Naive B cell (primary cell): Measurements from ENCODE around the gene CCL28. TPM values are rescaled to one million over a fixed set of nuclear protein-coding genes. Genes with fewer than 3 reads are reported as not detected.
"Not testable (repeated sequence)": the region's sequence is repeated elsewhere in the genome, so short reads cannot be mapped to it uniquely, and the experiment has no call there.

ENCODE experiments used
- ATAC-seq, 2 donors: fragments of 150-1000 bp; cut with Tn5 transposase; 2 replicates each; pipeline ENCODE4 v1.10.0; 2021; ENCODE audit warnings: low read depth in 2 of 2, mild to moderate bottlenecking in 2 of 2, moderate library complexity in 2 of 2
- DNase-seq: peaks from one replicate; pipeline ENCODE4 v3.0.0; 2022
- H3K27ac Mint-ChIP-seq, 6 donors: one replicate each; pipeline ENCODE4 v1.8.0; 2020 to 2022; ENCODE audit warnings: mild to moderate bottlenecking in 6 of 6, mixed read lengths in 6 of 6, moderate library complexity in 5 of 6, inconsistent platforms in 2 of 6
- H3K27me3 Mint-ChIP-seq, 3 donors: one replicate each; pipeline ENCODE4 v1.8.0; 2021 to 2022; ENCODE audit warnings: mixed read lengths in 3 of 3, mild to moderate bottlenecking in 1 of 3
- H3K36me3 Mint-ChIP-seq, 2 donors: one replicate each; pipeline ENCODE4 v1.8.0; 2020 to 2022; ENCODE audit warnings: mixed read lengths in 2 of 2, inconsistent platforms in 1 of 2, mild to moderate bottlenecking in 1 of 2
- H3K4me1 Mint-ChIP-seq, 3 donors: one replicate each; pipeline ENCODE4 v1.8.0; 2020 to 2022; ENCODE audit warnings: mixed read lengths in 3 of 3, inconsistent platforms in 1 of 3, mild to moderate bottlenecking in 1 of 3, moderate library complexity in 1 of 3
- H3K4me3 Mint-ChIP-seq, 8 donors: one replicate each; pipeline ENCODE4 v1.8.0; 2020 to 2022; ENCODE audit warnings: mild to moderate bottlenecking in 8 of 8, mixed read lengths in 8 of 8, moderate library complexity in 8 of 8, inconsistent platforms in 2 of 8
- H3K9me3 Mint-ChIP-seq, 7 donors: one replicate each; pipeline ENCODE4 v1.8.0; 2020 to 2022; ENCODE audit warnings: mixed read lengths in 7 of 7, mild to moderate bottlenecking in 5 of 7, inconsistent platforms in 2 of 7, moderate library complexity in 1 of 7
- polyA plus RNA-seq, 6 donors: library from polyadenylated mRNA; unstranded; fragments of 300-500 nt; fragmentation: Illumina TruSeq; gene quantifications; one replicate each; pipeline ENCODE4 v1.2.3, GENCODE V29; 2021; ENCODE audit warnings: low read depth in 6 of 6

CCL28 gene
- 10 to 100 TPM; 15.3 to 22.3 (median 19.5) TPM for polyA plus RNA-seq

GRCh38 chr5:43412156-43412555 is at the start of gene CCL28:
CCL28 (minus strand) TSS chr5:43412391; CDS start chr5:43412316, 75 bp downstream.
- H3K4me3 Mint-ChIP-seq: no peak within 1 kb of the TSS
- H3K36me3 Mint-ChIP-seq: no peaks in the 10 kb centered on the region
- no peak for DNase-seq

GRCh38 chr5:43461066-43461465 is 48.9 kb upstream of the CCL28 start:
- peak overlapping the region in 1 of 6 donors; percentile 44 for H3K27ac Mint-ChIP-seq

More at GRCh38 chr5:43412156-43412555, at the start of gene CCL28:
- no peak for ATAC-seq
- peaks cover 0 to 9% (median 3%) of the 10 kb centered on the region in 7 donors for H3K9me3 Mint-ChIP-seq
- H3K4me1 Mint-ChIP-seq: no peaks in the 10 kb centered on the region
- peak within 1 kb of the TSS in 1 of 6 donors; percentile 76 for H3K27ac Mint-ChIP-seq
- H3K27me3 Mint-ChIP-seq: no peaks in the 10 kb centered on the region

GRCh38 chr5:43456556-43456955 is 44.4 kb upstream of the CCL28 start:
- H3K27me3 Mint-ChIP-seq: no peaks in the 10 kb centered on the region
- H3K36me3 Mint-ChIP-seq: peaks cover 7 to 32% of the 10 kb centered on the region in 2 donors
- no peak overlapping the region for H3K4me3 Mint-ChIP-seq
- peaks cover 2 to 13% (median 13%) of the 10 kb centered on the region in 3 donors for H3K4me1 Mint-ChIP-seq
- H3K9me3 Mint-ChIP-seq: peaks cover 0 to 13% (median 6%) of the 10 kb centered on the region in 7 donors
- ATAC-seq (no peak), DNase-seq (no peak)
- no peak overlapping the region for H3K27ac Mint-ChIP-seq

More at GRCh38 chr5:43461066-43461465, 48.9 kb upstream of the CCL28 start:
- ATAC-seq (no peak), DNase-seq (no peak)
- Mint-ChIP-seq H3K27me3 (no peaks in the 10 kb centered on the region), H3K4me1 (peaks cover 5 to 30% (median 18%) of the 10 kb centered on the region in 3 donors), H3K4me3 (no peak overlapping the region), H3K9me3 (peaks cover 0 to 15% (median 7%) of the 10 kb centered on the region in 7 donors), H3K36me3 (peaks cover 2 to 28% of the 10 kb centered on the region in 2 donors)

GRCh38 chr5:43441575-43441974 is 29.4 kb upstream of the CCL28 start:
- ATAC-seq, DNase-seq, H3K4me3 Mint-ChIP-seq, H3K27ac Mint-ChIP-seq, H3K27me3 Mint-ChIP-seq: not testable (repeated sequence)
- Mint-ChIP-seq H3K4me1 (peaks cover 4 to 17% (median 11%) of the 10 kb centered on the region in 3 donors), H3K36me3 (peaks cover 18 to 41% of the 10 kb centered on the region in 2 donors), H3K9me3 (peaks cover 28 to 63% (median 46%) of the 10 kb centered on the region in 7 donors)

- Mint-ChIP-seq H3K27me3 (no peaks in the 10 kb centered on the region), H3K4me1 (peaks cover 4 to 17% (median 11%) of the 10 kb centered on the region in 3 donors), H3K4me3 (no peak overlapping the region), H3K9me3 (peaks cover 19 to 46% (median 32%) of the 10 kb centered on the region in 7 donors), H3K36me3 (peaks cover 0 to 24% of the 10 kb centered on the region in 2 donors), H3K27ac (peak overlapping the region in 1 of 6 donors; percentile 2)
- no peak for ATAC-seq
- DNase-seq: no peak
These were observed 25.0 kb upstream of the CCL28 start for GRCh38 chr5:43437062-43437660.

- Mint-ChIP-seq H3K27ac (no peak overlapping the region), H3K4me1 (no peaks in the 10 kb centered on the region), H3K4me3 (no peak overlapping the region), H3K36me3 (peaks cover 0 to 17% of the 10 kb centered on the region in 2 donors), H3K9me3 (peaks cover 8 to 17% (median 9%) of the 10 kb centered on the region in 7 donors), H3K27me3 (no peaks in the 10 kb centered on the region)
- DNase-seq: no peak
- no peak for ATAC-seq
These were observed 21.2 kb upstream of the CCL28 start for GRCh38 chr5:43433382-43433781.

GRCh38 chr5:43432486-43433375 is 20.5 kb upstream of the CCL28 start:
- Mint-ChIP-seq H3K27ac (peak overlapping the region in 2 of 6 donors; percentile 7 to 30), H3K27me3 (no peaks in the 10 kb centered on the region)
- no peak for ATAC-seq

GRCh38 chr5:43429706-43430105 is 17.5 kb upstream of the CCL28 start:
- no peaks in the 10 kb centered on the region for H3K27me3 Mint-ChIP-seq
- H3K27ac Mint-ChIP-seq: peak overlapping the region in 1 of 6 donors; percentile 25
- no peaks in the 10 kb centered on the region for H3K9me3 Mint-ChIP-seq
- DNase-seq (no peak), ATAC-seq (no peak)
- H3K4me1 Mint-ChIP-seq: no peaks in the 10 kb centered on the region
- H3K36me3 Mint-ChIP-seq: no peaks in the 10 kb centered on the region
- H3K4me3 Mint-ChIP-seq: no peak overlapping the region

More at GRCh38 chr5:43432486-43433375, 20.5 kb upstream of the CCL28 start:
- peaks cover 0 to 10% of the 10 kb centered on the region in 2 donors for H3K36me3 Mint-ChIP-seq
- H3K9me3 Mint-ChIP-seq: peaks cover 2 to 11% (median 4%) of the 10 kb centered on the region in 7 donors
- H3K4me1 Mint-ChIP-seq: no peaks in the 10 kb centered on the region
- DNase-seq: no peak
- H3K4me3 Mint-ChIP-seq: no peak overlapping the region

- Mint-ChIP-seq H3K27me3 (no peaks in the 10 kb centered on the region), H3K4me3 (no peak overlapping the region), H3K9me3 (no peaks in the 10 kb centered on the region), H3K36me3 (no peaks in the 10 kb centered on the region), H3K27ac (no peak overlapping the region), H3K4me1 (no peaks in the 10 kb centered on the region)
- ATAC-seq (no peak), DNase-seq (no peak)
These were observed 16.8 kb upstream of the CCL28 start for GRCh38 chr5:43429016-43429415.

- DNase-seq (no peak), ATAC-seq (no peak)
- H3K27me3 Mint-ChIP-seq: no peaks in the 10 kb centered on the region
- no peak overlapping the region for H3K27ac Mint-ChIP-seq
- H3K36me3 Mint-ChIP-seq: no peaks in the 10 kb centered on the region
- H3K4me3 Mint-ChIP-seq: no peak overlapping the region
- no peaks in the 10 kb centered on the region for H3K4me1 Mint-ChIP-seq
- H3K9me3 Mint-ChIP-seq: no peaks in the 10 kb centered on the region
These were observed 15.1 kb upstream of the CCL28 start for GRCh38 chr5:43427306-43427705.

GRCh38 chr5:43425983-43426382 is 13.8 kb upstream of the CCL28 start:
- DNase-seq: no peak
- Mint-ChIP-seq H3K27me3 (no peaks in the 10 kb centered on the region), H3K9me3 (no peaks in the 10 kb centered on the region), H3K27ac (peak overlapping the region in 1 of 6 donors; percentile 74), H3K4me1 (no peaks in the 10 kb centered on the region), H3K4me3 (no peak overlapping the region), H3K36me3 (no peaks in the 10 kb centered on the region)
- ATAC-seq: no peak

GRCh38 chr5:43423086-43423485 is 10.9 kb upstream of the CCL28 start:
- not testable (repeated sequence) for H3K27me3 Mint-ChIP-seq, DNase-seq, H3K36me3 Mint-ChIP-seq, H3K4me3 Mint-ChIP-seq, H3K9me3 Mint-ChIP-seq, ATAC-seq, H3K27ac Mint-ChIP-seq, H3K4me1 Mint-ChIP-seq

GRCh38 chr5:43422143-43422542 is 10.0 kb upstream of the CCL28 start:
- H3K27me3 Mint-ChIP-seq: peaks cover 0 to 7% (median 0%) of the 10 kb centered on the region in 3 donors
- H3K4me3 Mint-ChIP-seq: no peak overlapping the region
- DNase-seq: no peak
- no peak overlapping the region for H3K27ac Mint-ChIP-seq
- peaks cover 0 to 3% (median 0%) of the 10 kb centered on the region in 3 donors for H3K4me1 Mint-ChIP-seq
- no peak for ATAC-seq
- H3K36me3 Mint-ChIP-seq: no peaks in the 10 kb centered on the region
- H3K9me3 Mint-ChIP-seq: no peaks in the 10 kb centered on the region
